Hematopoietic multipotent progenitor cell treated with erythropoietin and hydrocortisone succinate and interleukin-3 and kit ligand, for 17 days (in vitro differentiated cells): ENCODE measurements around the gene ZNF304.
A peak's percentile ranks its signal among the peaks of the same experiment; 100 is the strongest.

Source experiments
- DNase-seq: peaks from one replicate; pipeline ENCODE4 v3.0.0-alpha.2; 2015; ENCODE audit warnings: low spot score

Gene ZNF304

GRCh38 chr19:57350877-57351805 is at the start of gene ZNF304:
Gene ZNF304 (plus strand): TSS chr19:57351271. CDS start chr19:57351665, 394 bp downstream.
- peak; percentile 87 for DNase-seq

- peak; percentile 63 for DNase-seq
Measured at GRCh38 chr19:57302020-57302465, 49.0 kb upstream of the ZNF304 start.

- no peak for DNase-seq
Measured at GRCh38 chr19:57302727-57303401, 48.2 kb upstream of the ZNF304 start.

- DNase-seq, result no peak
Measured at GRCh38 chr19:57305056-57305455, 46.0 kb upstream of the ZNF304 start.

GRCh38 chr19:57308514-57308913 is 42.6 kb upstream of the ZNF304 start:
- no peak for DNase-seq

GRCh38 chr19:57310792-57311191 is 40.3 kb upstream of the ZNF304 start:
- DNase-seq, result no peak

GRCh38 chr19:57314146-57314545 is 36.9 kb upstream of the ZNF304 start:
- no peak for DNase-seq

GRCh38 chr19:57317503-57317902 is 33.6 kb upstream of the ZNF304 start:
- DNase-seq, result no peak

- no peak for DNase-seq
Measured at GRCh38 chr19:57319869-57320179, 31.2 kb upstream of the ZNF304 start.

- peak; percentile 97 for DNase-seq
Measured at GRCh38 chr19:57320180-57321084, 30.6 kb upstream of the ZNF304 start, which contains the start of gene ZNF543. Gene ZNF543 (plus strand): TSS chr19:57320472. CDS start chr19:57320854, 382 bp downstream.

GRCh38 chr19:57321116-57321515 is 30.0 kb upstream of the ZNF304 start:
- DNase-seq, result no peak

GRCh38 chr19:57321751-57322150 is 29.3 kb upstream of the ZNF304 start:
- no peak for DNase-seq

GRCh38 chr19:57324992-57325391 is 26.1 kb upstream of the ZNF304 start:
- DNase-seq, result no peak

- DNase-seq, result no peak
Measured at GRCh38 chr19:57327993-57328392, 23.1 kb upstream of the ZNF304 start.

GRCh38 chr19:57334191-57334590 is 16.9 kb upstream of the ZNF304 start:
- DNase-seq, result no peak

GRCh38 chr19:57338877-57339276 is 12.2 kb upstream of the ZNF304 start:
- no peak for DNase-seq

- DNase-seq, result no peak
Measured at GRCh38 chr19:57342582-57342981, 8.5 kb upstream of the ZNF304 start.

- no peak for DNase-seq
Measured at GRCh38 chr19:57348136-57348535, 2.9 kb upstream of the ZNF304 start.

- peak; percentile 33 for DNase-seq
Measured at GRCh38 chr19:57351867-57352266, 796 bp downstream of the ZNF304 start.

- DNase-seq, result no peak
Measured at GRCh38 chr19:57355916-57356315, 4.8 kb downstream of the ZNF304 start.

GRCh38 chr19:57357406-57357805 is 6.3 kb downstream of the ZNF304 start:
- no peak for DNase-seq

GRCh38 chr19:57359300-57359699 is 8.2 kb downstream of the ZNF304 start:
- no peak for DNase-seq
